ENCODE results near the gene XKR8. TPM values are rescaled to one million over a fixed set of nuclear protein-coding genes. Genes with fewer than 3 reads are reported as not detected.
A peak's percentile ranks its signal among the peaks of the same experiment; 100 is the strongest.

The XKR8 gene
- total RNA-seq, 1 donor from 2014 or later, result 14.2 TPM

- H3K9me3 Mint-ChIP-seq (ENCODE audit: unreplicated experiment), result peaks cover 3% of the 10 kb centered on the region
- H3K4me3 Mint-ChIP-seq (ENCODE audit: unreplicated experiment), result peak overlapping the region; percentile 6
- DNase-seq, result no peak
- H3K4me1 Mint-ChIP-seq (ENCODE audit: low read depth, unreplicated experiment), result peaks cover 54% of the 10 kb centered on the region
- TF ChIP-seq, protein P1, sequence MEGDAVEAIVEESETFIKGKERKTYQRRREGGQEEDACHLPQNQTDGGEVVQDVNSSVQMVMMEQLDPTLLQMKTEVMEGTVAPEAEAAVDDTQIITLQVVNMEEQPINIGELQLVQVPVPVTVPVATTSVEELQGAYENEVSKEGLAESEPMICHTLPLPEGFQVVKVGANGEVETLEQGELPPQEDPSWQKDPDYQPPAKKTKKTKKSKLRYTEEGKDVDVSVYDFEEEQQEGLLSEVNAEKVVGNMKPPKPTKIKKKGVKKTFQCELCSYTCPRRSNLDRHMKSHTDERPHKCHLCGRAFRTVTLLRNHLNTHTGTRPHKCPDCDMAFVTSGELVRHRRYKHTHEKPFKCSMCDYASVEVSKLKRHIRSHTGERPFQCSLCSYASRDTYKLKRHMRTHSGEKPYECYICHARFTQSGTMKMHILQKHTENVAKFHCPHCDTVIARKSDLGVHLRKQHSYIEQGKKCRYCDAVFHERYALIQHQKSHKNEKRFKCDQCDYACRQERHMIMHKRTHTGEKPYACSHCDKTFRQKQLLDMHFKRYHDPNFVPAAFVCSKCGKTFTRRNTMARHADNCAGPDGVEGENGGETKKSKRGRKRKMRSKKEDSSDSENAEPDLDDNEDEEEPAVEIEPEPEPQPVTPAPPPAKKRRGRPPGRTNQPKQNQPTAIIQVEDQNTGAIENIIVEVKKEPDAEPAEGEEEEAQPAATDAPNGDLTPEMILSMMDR (IDR thresholded peaks at IDR 0.05; ENCODE audit: partially characterized antibody, unreplicated experiment), result no peak
- no peaks in the 10 kb centered on the region for H3K36me3 Mint-ChIP-seq (ENCODE audit: unreplicated experiment)
- no peak overlapping the region for H3K27ac Mint-ChIP-seq (ENCODE audit: unreplicated experiment)
- peaks cover 3% of the 10 kb centered on the region for H3K27me3 Mint-ChIP-seq (ENCODE audit: unreplicated experiment)
Observed at GRCh38 chr1:27967106-27967883, 7.5 kb downstream of the XKR8 start.

DNA sequence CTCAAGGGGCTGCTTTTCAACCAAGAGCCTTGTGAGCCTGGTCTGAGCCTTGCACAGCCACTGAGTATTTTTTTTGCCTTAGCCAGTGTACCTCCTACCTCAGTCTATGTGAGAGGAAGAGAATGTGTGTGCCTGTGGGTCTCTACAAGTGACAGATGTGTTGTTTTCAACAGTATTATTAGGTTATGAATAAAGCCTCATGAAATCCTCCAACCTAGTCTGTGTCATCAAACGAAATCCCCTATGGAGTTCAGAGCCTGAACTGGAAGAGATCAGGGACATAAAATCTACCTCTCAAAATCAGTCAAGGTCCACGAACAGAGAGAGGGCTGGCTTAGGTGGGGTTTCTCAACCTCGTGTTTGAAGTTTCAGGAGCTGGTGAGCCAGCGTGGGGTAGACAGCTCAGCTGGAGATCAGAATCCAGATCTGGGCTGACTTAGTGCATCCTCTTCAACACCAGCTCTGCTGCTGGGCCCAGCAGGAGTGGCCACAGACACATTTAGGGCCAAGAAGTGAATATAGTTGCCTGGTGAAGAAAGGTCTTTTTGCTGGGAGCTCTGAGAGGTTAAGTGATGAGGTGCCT, 8.2 kb downstream of the XKR8 start:
- Mint-ChIP-seq H3K27me3 (ENCODE audit: unreplicated experiment) (peaks cover 3% of the 10 kb centered on the region), H3K27ac (ENCODE audit: unreplicated experiment) (no peak overlapping the region), H3K4me1 (ENCODE audit: low read depth, unreplicated experiment) (peaks cover 57% of the 10 kb centered on the region)

DNA sequence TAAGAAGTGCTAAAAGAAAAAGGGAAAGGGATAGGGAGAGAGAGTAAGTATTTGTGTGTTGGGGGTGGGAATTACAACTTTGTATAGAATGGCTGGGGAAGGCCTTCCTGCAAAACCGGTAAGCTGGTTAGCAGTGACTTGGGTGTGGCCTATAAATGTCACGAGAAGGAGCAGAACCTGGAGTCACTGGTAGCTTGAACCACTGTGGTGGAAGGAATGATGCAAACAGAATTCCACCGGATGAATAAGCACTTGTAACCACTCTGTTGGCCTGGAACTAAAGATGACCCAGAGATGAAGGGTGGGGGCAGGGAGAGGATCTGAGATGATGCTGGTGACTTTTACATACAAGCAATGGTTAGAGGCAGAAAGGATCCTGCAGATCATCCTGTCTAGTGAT, 8.9 kb downstream of the XKR8 start:
- TF ChIP-seq, protein P1 (IDR thresholded peaks at IDR 0.05; ENCODE audit: partially characterized antibody, unreplicated experiment), result no peak
- Mint-ChIP-seq H3K4me3 (ENCODE audit: unreplicated experiment) (peak overlapping the region; percentile 31), H3K27me3 (ENCODE audit: unreplicated experiment) (peaks cover 3% of the 10 kb centered on the region), H3K4me1 (ENCODE audit: low read depth, unreplicated experiment) (peaks cover 57% of the 10 kb centered on the region), H3K9me3 (ENCODE audit: unreplicated experiment) (peaks cover 5% of the 10 kb centered on the region), H3K27ac (ENCODE audit: unreplicated experiment) (no peak overlapping the region), H3K36me3 (ENCODE audit: unreplicated experiment) (peaks cover 3% of the 10 kb centered on the region)
- DNase-seq, result no peak

More for the DNA sequence above, 8.2 kb downstream of the XKR8 start:
- peak overlapping the region; percentile 8 for H3K4me3 Mint-ChIP-seq (ENCODE audit: unreplicated experiment)
- H3K9me3 Mint-ChIP-seq (ENCODE audit: unreplicated experiment), result peaks cover 3% of the 10 kb centered on the region
- TF ChIP-seq, protein P1 (IDR thresholded peaks at IDR 0.05; ENCODE audit: partially characterized antibody, unreplicated experiment), result no peak
- H3K36me3 Mint-ChIP-seq (ENCODE audit: unreplicated experiment), result no peaks in the 10 kb centered on the region
- DNase-seq, result no peak

DNA sequence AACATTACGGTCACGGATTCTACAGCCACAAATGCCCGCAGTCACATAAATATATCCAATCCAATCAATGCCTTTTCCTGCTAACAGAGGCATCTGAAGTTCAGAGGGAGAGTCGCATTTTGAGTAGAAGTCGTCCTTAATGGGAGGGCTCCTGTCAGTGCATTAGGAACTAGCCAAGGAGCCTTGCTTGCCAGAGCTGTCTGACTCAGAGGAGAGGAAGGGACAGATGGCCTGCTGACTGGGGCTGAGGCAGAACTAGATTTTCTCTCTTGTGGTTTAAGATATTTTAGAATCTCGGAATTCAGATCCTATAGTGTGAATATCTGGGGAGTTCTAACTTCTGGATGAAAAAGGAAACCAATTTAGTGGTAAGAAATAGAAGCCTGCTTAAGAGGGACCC, 10.6 kb downstream of the XKR8 start:
- TF ChIP-seq, protein P1 (IDR thresholded peaks at IDR 0.05; ENCODE audit: partially characterized antibody, unreplicated experiment), result no peak
- DNase-seq, result no peak
- Mint-ChIP-seq H3K4me3 (ENCODE audit: unreplicated experiment) (peak overlapping the region; percentile 47), H3K4me1 (ENCODE audit: low read depth, unreplicated experiment) (peaks cover 51% of the 10 kb centered on the region), H3K36me3 (ENCODE audit: unreplicated experiment) (peaks cover 5% of the 10 kb centered on the region), H3K9me3 (ENCODE audit: unreplicated experiment) (peaks cover 4% of the 10 kb centered on the region), H3K27ac (ENCODE audit: unreplicated experiment) (peak overlapping the region; percentile 88), H3K27me3 (ENCODE audit: unreplicated experiment) (peaks cover 3% of the 10 kb centered on the region)

DNA sequence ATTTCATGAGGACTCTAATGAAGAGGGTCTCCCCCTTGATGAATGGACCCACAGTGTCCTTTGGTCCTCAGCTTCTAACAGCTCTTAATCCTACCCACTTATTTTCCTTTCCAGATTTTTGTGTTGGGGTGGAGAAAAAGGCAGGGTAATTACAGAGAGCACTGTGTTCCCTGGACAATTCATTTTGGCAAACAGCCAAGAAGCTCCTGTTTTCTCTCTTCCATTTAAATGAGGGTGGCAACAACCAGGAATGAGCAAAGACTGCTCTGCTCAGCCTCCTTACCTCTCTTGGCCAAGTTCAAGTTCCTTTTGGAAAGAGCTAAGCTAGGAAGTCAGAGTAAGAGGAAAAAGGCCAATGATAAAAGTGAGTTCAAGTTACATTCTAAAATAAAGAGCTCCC, 11.9 kb downstream of the XKR8 start:
- Mint-ChIP-seq H3K4me3 (ENCODE audit: unreplicated experiment) (peak overlapping the region; percentile 59), H3K9me3 (ENCODE audit: unreplicated experiment) (peaks cover 4% of the 10 kb centered on the region), H3K27ac (ENCODE audit: unreplicated experiment) (peak overlapping the region; percentile 81), H3K4me1 (ENCODE audit: low read depth, unreplicated experiment) (peaks cover 43% of the 10 kb centered on the region), H3K27me3 (ENCODE audit: unreplicated experiment) (peaks cover 3% of the 10 kb centered on the region), H3K36me3 (ENCODE audit: unreplicated experiment) (peaks cover 5% of the 10 kb centered on the region)
- TF ChIP-seq, protein P1 (IDR thresholded peaks at IDR 0.05; ENCODE audit: partially characterized antibody, unreplicated experiment), result no peak
- DNase-seq, result no peak
